LHCN-M2 (cell line): ENCODE measurements around the gene CEACAM20. TPM values are rescaled to one million over a fixed set of nuclear protein-coding genes. Genes with fewer than 3 reads are reported as not detected.
"Not testable (repeated sequence)": the region's sequence is repeated elsewhere in the genome, so short reads cannot be mapped to it uniquely, and the experiment has no call there.

Experiments used
- DNase-seq: peaks from one replicate; pipeline ENCODE4 v3.0.0-alpha.2; 2012; ENCODE audit warnings: low read depth
- total RNA-seq: library from RNA; depleted of rRNA; stranded (reverse); fragments of >200 nt; gene quantifications from 2 replicates; pipeline ENCODE4 v1.2.3, GENCODE V29; 2014

Gene CEACAM20
- total RNA-seq, 1 experiment from 2014 or later = not detected

DNA sequence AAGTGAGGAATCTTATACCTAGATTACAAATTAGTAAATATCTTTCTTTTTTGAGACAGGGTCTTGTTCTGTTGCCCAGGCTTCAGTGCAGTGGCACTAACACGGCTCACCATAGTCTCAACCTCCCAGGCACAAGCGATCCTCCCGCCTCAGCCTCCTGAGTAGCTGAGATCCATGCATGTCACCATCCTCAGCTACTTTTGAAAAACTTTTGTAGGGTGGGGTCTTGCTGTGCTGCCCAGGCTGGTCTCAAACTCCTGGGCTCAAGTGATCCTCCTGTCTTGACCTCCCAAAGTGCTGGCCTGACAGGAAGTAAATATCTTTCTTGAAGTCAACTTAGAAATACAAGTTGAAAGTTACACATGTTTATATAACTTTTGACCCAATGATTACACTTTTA is 20.0 kb upstream of the CEACAM20 start:
- DNase-seq = no peak

DNA sequence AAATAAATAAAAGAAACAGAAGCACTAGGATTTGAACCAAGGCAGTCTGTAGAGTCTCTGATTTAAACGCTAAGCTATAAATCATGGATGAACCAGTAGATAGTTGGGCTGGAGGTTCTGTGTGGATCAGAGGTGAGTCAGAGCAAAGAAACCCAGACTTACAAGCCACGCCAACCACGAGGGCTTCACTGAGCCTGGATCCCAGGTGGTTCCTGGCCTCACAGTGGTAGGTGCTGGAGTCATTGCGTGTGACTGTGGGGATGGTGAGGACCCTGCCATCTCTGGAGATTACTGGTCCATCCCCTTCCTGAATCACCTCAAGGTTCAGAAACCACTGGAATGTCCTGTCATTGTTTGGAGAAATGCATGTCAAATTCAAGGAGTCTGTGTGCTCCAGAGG is 19.3 kb upstream of the CEACAM20 start:
- DNase-seq = peak; percentile 27

DNA sequence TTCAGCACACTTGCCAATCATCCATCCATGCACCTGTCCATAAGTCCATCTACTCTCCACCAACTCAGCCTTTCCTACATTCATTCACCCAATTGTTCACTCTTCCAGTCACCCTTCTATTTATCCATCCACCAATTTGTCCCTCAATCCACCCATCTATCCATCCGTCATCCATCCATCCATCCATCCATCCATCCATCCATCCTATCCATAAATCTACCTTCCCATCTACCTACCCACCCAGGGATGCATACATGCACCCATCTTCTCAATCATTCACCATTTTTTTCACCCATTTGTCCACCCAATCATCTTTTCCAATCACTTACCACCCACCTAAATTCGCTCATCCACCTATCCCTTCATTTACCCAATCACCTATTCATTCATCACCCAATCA is 14.6 kb upstream of the CEACAM20 start:
- DNase-seq = no peak

DNA sequence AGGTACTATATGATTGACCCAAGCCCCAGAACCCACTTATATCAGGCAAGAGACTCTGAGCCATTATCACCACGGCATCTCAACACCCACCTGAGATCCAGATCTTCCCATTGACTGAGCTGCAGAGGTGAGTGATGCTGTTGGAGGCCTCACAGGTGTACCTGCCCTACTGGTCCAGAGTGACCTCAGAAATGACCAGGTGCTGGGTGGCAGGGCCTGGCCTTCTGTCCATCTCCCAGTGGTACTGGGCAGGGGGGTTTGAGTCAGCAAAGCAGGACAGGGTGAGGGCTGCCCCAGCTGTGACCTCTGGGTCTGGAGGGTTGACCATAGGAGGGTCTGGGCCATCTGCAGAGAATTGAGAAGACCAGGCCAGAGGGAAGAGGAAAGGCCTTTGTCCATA is 13.2 kb upstream of the CEACAM20 start:
- DNase-seq = no peak

DNA sequence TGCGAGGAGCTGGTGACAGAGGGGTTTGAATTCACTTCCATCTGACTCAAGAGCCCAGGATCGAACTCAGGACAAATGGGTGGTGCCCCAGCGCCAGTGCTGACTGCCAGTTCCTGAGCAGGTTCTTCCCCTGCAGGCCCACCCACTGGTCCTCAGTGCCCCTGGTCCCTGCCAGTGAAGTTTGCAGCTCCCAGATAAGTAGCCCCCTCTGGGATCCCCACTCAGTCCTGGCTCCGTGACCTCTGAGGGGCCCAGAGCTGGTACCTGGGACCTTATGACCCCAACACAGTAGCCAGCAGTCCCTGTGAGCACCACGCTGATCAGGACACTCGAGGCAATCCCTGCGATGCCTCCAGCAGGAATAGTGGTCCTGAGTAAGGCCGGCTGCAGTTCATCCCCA is 11.3 kb upstream of the CEACAM20 start:
- no peak for DNase-seq

DNA sequence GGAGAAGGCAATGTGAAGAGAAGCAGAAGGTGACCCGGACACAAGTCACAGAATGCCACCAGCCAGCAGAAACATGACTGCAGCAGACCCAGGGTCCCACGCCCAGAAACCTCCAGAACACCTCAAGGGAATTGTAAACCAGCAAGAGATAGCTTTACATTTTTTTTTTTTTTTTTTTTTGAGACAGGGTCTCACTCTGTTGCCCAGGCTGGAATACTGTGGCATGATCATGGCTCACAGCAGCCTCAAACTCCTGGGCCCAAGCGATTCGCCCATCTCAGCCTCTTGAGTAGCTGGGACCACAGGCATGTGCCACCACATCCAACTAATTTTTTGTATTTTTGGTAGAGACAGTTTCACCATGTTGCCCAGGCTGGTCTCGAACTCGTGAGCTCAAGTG is 10.5 kb upstream of the CEACAM20 start:
- DNase-seq = no peak

DNA sequence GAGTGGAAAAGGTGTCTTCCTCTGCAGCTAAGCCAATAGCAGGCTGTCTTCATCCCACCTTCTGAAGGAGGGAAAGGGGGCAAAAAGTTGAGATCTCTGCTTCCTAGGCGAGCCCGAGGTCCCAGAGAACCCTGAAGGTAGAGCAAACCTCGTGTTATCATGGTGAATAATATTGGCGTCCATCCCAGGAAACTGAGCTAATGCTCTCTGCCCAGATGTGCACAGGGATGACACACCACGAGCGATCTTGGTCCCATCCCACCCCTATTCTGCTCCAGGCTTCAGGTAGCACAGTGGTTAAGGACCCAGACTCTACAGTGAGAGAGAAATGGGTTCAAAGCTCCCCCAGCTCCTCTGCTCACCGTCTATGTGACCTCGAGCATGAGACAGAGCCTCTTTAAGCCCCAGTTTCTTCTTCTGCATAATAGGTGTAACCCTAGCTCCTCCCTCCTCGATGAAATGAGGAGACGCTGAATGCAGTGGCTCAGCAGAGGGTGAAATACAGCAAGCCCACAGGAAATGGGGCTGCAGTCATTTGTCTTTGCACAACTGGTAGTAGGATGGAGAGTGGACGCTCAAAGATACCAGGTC is 9.9 kb upstream of the CEACAM20 start:
- DNase-seq = no peak

DNA sequence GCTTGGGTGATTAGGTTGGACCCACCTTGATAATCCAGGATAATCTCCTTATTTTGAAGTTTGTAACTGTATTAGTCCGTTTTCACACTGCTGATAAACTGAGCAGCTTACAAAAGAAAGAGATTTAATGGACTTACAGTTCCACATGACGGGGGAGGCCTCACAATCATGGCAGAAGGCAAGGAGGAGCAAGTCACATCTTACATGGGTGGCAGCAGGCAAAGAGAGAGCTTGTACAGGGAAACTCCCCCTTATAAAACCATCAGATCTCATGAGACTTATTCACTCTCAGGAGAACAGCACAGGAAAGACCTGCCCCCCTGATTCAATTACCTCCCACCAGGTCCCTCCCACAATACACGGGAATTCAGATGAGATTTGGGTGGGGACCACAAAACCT is 5.9 kb upstream of the CEACAM20 start:
- not testable (repeated sequence) for DNase-seq

DNA sequence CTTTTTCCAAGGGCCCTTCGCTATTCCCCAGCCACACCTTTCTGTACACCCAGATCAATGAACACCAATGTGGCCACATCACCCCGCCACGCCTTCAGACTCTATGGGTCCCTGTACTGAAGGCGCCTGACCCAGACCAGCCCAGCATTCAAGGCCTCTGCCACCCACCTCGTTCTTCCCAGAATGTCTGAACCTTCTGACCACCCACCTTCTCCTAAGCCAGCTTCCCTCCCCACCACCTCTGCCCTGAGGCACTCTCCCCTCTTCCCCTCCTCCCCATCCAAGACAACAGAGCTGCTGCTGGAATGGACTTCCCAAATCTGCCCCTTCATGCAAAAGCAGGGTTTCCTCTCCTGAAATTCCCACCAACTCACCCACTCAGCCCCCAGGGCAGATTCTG is 3.3 kb upstream of the CEACAM20 start:
- DNase-seq = no peak

DNA sequence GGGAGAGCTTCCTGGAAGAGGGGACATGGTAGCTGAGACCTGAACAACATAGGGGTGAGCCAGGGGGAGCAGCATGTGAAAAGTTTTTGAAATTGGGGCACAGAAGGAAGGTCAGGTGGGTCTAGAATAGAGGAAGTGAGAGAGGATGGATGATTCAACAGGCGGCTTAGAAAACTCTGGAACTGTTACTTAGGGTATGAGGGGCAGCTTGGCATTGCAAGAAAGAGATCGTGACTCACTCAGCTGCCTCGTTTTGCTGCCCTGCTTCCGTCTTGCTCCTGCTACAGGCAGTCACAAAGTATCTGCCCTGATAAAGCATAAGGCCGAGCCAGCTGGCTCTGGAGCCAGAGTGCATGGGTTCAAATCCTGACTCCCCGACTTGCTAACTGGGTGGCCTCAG is 1.3 kb upstream of the CEACAM20 start:
- DNase-seq = peak; percentile 15

DNA sequence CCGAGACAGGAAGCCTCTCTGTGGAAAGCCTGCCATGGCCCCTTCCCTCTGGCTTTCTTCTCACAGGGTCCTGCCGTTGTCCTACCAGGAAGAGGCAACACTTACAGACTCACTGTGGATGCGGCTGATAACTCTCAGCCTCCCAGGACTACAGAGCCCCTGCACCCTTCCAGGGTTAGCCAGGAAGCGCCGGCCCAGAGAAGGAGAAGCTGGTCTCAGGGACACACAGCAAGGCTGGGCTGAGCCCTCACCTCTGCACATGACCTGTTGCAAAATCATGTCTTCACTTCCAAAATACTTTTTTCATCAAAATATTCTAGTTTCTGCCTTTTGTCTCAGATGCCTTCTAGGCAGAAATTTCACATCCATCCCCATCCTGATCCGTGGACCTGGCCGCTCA is 1.9 kb downstream of the CEACAM20 start:
- no peak for DNase-seq

DNA sequence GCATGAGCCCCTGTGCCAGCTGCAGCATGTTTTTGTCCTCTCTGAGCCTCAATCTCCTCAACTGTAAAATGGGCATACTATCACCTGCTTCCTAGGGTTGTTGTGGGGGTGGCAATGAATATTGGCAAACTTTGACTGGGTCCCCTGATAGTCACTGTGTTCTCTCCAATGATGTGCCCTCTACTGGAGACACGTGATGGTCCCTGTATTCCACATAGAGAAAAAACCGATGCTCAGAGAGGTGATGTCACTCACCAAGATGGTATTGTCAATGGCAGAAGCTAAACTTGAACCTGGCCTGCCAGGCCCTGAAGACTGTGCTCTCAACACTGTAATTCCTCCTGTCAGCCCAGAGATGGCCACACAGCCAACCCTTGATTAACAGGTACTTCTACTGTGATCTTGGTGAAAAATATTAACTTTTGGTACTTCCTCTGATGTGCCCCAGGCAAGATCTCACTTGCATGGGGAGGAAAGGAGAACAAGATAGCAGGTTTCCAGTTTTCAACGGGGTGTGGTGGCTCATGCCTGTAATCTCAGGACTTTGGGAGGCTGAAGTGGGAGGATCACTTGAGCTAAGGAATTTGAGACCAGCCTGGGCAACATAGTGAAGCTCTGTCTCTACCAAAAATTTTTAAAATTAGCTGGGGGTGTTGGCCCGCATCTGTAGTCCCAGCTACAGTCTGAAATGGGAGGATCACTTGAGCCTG is 3.6 kb downstream of the CEACAM20 start:
- DNase-seq = no peak

DNA sequence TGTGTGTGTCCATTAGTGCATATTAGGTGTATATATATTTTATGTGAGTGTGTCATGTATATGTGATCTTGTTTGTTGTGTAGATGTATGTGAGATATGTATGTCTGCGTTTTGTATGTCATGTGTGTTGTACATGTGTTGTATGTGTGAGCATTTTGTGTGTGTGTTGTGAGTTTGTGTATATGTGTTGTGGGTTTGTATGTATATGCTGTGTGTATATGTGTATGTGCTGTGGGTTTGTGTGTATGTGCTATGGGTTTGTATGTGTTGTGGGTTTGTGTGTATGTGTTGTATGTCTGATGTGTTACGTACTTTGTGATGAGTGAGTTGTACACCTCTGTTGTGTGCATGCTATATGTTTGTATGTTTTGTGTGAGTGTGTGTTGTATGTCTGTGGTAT is 8.1 kb downstream of the CEACAM20 start:
- DNase-seq = no peak

DNA sequence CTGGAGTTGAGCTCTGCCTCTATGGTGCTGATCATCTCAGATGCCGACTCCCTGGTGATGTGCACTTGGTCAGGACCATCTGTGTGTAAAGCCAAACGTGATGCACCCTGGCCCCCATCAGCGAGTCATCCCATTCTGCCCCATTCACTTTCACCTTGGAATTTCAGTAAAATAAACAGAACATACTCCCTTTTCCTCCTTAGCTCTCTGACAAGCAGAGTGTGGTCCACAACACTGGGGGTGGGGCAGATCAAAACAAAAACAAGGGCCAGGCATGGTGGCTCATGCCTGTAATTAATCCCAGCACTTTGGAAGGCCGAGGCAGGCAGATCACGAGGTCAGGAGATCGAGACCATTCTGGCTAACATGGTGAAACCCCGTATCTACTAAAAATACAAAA is 12.3 kb downstream of the CEACAM20 start:
- DNase-seq = no peak

DNA sequence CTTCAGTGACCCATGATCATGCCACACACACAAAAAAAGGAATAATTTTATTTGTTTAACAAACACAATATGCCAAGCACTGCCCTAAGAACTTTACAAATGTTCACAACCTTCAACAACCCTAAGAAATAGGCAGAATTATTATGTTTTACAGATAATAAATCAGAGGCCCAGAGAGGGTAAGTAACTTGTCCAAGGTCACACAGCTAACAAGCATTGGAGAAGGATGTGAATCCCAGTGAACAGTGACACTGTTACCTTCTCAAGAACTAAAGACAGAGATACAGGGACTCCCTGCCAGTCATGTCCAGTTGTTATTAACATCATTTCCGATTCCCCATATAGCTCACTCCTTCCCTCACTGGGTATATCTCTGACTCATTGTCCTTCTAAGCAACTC is 13.6 kb downstream of the CEACAM20 start:
- DNase-seq = no peak

DNA sequence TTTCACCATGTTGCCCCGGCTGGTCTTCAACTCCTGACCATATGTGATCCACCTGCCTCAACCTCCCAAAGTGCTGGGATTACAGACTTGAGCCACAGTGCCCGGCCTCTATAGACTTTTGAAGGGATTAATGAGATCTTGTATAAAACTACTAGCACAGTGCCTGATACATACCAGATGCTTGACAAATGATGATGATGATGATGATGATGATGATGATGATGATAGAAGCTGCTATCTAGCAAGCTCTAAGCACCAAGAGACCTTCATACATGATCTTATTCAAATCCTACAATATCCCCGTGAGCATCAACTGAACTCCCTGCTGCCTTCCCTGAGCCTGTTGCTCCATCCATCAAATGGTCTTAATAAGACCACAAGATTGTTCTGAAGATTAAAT is 14.4 kb downstream of the CEACAM20 start:
- DNase-seq = no peak

DNA sequence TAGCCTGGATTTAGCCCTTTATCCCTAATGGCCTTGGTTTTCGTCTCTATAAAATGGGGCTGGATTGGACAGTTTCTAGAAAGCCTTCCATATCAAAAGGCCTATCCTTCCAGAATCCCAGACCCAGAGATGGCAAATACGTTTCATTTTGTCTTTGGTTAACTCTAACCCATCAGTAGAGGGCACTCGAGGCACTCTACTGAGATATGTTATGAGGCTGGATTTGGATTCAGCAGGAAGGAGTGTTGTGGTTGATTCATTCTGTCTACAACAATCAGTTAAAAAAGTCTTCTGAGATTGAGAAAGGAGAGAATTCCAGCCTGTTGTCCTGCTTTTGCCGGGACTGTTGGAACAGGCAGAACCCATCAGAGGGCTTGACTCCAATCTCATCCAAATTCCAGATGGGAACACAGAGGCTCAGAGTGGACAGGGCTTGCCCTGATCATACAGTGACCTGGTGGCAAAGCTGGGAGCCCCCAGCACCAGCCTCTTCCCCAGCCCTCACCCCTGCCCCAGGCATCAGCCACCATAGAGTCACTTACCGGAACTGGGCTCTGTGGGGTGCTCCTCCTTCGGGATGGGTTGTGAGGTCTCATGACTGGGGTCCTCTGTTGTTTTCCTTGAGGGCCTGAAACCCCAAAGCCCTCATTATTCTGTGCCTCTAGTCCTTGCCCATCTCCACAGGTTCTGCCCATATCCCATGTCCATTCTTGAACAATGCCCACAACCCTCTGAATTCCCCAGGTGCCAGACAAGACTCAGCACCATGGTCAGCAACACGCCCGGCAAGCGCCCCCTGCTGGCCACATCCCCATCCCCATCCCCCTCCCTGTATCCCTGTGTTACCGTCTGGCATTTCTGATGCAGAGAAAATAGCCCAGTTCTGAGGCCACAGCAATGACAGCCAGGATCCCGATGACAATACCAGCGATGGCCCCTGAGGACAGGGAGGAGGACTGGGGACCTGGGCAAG is 16.9 kb downstream of the CEACAM20 start:
- peak; percentile 43 for DNase-seq

DNA sequence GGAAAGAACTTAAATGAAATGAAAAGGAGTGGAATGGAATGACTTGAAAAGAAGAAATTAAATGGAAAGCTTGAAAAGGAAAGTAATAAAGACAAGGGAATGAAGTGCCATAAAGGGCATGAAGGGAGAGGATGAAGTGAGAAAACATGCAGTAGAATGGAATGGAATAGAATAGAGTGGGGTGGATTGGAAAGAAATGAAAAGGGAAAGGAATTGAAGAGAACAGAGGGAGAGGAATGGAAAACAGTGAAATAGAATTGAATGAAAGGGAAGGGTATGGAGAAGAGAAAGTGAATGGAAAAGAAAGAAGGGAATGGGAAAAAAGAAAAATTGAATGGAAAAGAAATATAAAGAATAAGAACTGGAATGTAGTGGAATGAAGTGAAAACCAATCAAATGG is 20.0 kb downstream of the CEACAM20 start:
- no peak for DNase-seq

DNA sequence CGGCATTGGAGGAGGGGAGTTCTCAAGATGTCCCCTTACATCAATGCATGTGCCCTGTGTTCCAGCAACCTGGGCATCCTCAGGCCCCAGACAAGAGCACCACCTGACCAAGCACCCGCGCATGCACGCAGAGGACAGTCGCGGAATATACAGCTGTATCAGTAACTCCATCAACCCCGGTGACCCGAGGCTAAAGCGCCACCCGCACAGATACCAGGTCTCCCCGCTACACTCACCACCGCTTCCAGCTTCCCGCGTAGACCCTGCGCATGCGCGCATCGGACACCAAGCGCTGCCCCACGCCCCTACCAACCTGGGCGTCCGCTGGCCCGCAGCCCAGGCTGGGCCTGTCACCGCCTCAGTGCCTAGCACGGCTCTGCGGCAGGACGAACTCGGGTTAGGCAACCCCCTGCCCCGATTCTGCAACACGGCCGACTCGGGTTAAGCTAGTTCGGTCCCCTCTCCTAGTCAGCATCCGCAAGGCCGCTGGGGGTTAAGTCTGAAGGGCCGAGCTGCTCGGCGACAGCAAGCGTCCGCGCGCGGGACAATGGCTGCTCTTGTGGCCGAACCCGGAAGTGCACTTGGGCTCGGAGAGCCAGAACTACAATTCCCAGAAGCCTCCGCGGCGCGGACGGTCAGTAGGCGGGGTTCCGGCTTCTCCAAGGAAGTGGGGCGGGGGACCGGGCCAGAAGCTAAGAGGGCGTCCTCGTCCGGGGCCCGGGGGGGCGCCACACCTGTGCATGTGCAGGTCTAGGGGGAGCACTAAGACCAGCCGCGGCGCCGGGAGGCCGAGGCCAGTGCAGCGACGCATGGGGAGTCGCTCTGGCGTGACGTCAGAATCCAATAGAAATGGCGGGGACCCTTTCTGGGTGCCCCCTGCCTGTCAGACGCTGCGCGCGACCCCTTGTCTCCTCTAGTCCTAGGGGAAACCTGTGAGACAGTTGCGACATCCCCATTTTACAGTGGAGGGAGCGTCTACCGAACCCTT is 29.2 kb downstream of the CEACAM20 start, which contains the start of gene ZNF180:
Gene ZNF180 (minus strand): TSS at position 561 of the 988 bp plus-strand sequence. CDS start 3,188 bp downstream, outside the sequence.
- DNase-seq = peak; percentile 89

DNA sequence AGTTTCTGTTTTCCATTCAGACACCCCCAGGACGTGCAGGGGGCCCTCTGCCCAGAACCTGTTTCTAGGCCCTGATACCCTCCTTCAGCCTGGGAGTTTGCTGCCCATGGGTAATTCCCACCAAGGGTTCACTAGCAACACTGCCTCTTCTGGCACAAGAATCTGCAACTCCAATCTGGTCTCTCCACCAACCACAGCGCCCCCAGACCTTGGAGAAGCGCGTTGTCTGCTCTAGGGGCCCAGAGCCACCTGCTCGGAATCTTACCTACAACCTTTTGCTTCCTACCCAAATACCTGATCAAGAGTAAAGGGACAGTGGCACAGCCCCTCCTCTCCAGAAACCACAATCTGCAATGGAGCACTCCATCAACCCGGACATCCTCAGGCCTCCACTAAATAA is 29.9 kb downstream of the CEACAM20 start:
- peak; percentile 4 for DNase-seq

DNA sequence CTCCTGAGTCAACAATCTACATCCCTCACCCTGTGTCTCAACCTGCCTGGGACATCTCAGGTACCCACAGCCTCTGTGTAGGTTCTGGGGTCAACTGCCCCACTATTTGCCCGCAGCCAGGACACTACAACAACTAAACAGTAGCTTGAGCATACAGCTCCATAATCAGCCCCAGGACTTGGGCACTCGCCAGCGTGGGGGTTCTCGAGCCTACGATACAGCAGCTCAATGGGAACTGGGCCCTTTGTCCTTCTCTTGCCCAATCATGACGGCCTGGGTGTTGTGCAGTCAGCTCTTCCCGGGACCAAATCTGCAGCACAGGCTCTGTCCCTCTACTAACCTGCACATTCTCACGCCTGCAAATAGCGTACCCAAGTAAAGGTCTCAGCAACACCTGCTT is 30.5 kb downstream of the CEACAM20 start:
- DNase-seq = no peak
